Skin of body (tissue), 2 donors: ENCODE measurements around the gene NMS. TPM values are rescaled to one million over a fixed set of nuclear protein-coding genes. Genes with fewer than 3 reads are reported as not detected.

Experiments used
- DNase-seq: peaks from one replicate; lab custom pipeline; 2025; lab: John Stamatoyannopoulos, UW
- total RNA-seq: library from RNA; depleted of rRNA; stranded (reverse); fragments of >200 nt; gene quantifications from one replicate; pipeline ENCODE4 v1.2.3, GENCODE V29; 2014

The NMS gene
- total RNA-seq, 1 donor from 2014 or later, result not detected

DNA sequence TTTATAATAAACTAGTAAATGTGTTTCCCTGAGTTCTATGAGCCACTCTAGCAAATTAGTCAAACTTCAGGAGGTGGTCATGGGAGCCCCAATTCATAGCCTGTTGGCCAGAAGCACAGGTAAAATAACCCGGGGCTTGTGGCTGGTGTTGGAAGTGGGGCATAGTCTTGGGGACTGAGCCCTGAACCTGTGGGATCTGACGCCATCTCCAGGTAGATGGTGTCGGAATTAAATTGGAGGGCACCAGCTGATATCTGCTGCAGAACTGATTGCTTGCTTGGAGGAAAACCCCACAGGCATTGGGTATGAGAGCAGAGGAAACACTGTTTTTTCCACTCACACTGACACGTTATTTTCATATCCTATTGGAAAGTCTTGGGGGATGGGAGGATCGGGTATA, 14.1 kb downstream of the NMS start:
- DNase-seq, result no peak

GRCh38 chr2:100485396-100485795, 15.1 kb downstream of the NMS start:
- no peak for DNase-seq

GRCh38 chr2:100494712-100495111, 24.4 kb downstream of the NMS start:
- DNase-seq, result no peak

- DNase-seq, result no peak
Measured at GRCh38 chr2:100502782-100503181, 32.5 kb downstream of the NMS start.

GRCh38 chr2:100504542-100504941, 34.3 kb downstream of the NMS start:
- no peak for DNase-seq

DNA sequence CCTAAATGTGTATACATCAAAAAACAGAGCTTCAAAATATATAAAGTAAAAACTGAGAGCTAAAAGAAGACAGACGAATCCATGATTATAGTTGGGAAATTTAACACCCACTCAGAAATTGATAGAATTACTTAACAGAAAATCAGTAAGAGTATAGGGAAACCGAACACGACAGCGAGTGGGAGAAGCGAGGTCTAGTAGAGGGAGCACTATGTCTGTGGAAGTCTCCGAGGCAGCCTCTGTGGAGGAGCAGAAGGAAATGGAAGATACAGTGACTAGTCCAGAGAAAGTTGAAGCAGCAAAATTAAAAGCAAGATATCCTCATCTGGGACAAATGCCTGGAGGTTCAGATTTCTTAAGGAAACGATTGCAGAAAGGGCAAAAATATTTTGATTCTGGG, 38.8 kb downstream of the NMS start:
- DNase-seq, result no peak

GRCh38 chr2:100513650-100514049, 43.4 kb downstream of the NMS start:
- DNase-seq, result no peak

- no peak for DNase-seq
Measured at GRCh38 chr2:100517556-100517955, 47.3 kb downstream of the NMS start.

- DNase-seq, result no peak
Measured at GRCh38 chr2:100518801-100519200, 48.5 kb downstream of the NMS start.

DNA sequence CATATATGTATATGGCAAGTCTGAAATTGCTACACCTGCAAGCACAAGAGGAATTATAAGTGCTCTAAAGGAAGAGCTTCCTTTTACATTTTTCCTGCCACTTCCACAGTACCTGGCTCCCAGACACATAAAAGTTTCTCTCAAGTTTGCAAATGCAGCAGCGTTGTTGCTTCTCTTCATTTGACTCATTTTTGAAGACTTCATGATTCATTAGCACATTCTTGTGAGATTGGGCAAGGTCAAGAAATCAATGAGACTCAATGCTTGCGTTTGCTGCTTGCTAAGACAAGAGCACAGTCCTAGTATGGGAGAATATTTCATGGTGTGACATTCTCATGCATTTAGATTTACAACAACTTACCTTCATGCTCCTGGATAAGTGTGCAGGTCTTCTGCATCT, 49.9 kb downstream of the NMS start:
- DNase-seq, result no peak

DNA sequence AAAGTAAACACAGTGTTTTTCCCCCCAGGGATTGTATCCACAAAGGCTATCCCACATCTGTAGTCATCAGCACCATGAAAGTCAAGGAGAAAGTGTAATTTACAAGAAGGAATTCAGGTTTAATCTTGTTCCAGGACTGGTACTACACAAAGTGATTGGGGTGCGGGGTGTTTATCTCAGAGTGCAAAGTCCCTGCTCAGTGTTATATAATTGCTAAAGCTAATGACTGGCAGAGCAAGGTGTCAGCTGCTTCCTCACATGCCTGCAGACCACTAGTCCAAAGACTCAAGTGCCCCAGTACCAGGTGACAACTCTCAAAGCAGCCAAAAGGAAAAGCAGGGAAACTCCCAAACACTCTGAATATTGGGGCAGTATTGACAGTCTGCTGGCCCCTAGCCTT, 52.1 kb downstream of the NMS start:
- DNase-seq, result no peak

- no peak for DNase-seq
Measured at GRCh38 chr2:100524331-100524730, 54.0 kb downstream of the NMS start.

DNA sequence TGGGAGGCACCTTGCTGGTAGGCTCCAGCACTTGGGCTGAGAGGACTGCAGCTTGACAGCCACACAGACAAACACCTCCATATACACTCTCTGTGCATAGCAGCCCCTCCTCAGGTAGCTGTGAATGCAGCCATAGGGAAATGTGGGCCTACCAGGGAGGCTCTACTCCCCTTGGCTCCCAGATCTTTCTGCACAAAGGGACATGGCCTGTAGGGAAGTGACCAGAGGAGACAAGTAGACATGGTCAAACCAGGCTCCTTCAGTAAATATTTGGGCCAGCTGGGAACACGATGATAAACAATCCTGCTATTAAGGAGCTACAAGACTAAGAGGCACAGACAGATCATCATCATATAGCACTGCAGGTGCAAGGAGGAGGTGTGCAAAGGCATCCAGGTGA, 56.6 kb downstream of the NMS start:
- DNase-seq, result no peak

GRCh38 chr2:100527440-100528015, 57.2 kb downstream of the NMS start:
- DNase-seq, result no peak

DNA sequence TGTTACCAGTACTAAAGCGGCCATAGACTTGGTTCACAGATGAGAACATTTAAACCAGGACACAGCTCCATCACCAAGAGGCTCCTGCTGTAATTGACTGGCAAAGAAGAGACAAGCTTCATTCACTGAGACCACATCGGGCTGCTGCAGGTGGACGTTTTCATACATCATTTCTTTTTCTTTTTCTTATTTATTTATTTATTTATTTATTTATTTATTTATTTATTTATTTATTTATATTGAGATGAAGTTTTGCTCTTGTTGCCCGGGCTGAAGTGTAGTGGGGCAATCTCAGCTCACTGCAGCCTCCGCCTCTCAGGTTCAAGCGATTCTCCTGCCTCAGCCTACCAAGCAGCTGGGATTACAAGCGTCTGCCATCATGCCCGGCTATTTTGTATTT, 58.9 kb downstream of the NMS start:
- DNase-seq, result no peak

DNA sequence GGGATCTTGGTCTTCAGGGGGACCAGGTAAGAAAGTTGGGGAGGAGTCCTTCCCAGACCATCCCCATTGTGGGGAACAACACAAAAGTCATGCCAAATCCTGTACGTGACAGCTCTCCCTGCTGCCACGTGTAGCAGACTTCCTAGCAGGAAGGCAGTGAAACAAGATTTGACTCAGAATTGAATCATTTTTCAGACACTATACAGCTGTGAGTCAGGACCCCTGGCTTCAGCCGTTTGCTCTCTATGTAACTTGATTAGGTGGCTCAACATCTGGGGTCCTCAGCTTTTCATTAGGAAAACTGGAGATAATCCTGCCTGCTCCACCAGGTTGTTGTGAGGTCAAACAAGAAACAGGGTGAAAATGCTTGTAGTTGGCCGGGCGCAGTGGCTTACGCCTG, 59.6 kb downstream of the NMS start:
- no peak for DNase-seq

Other genes starting within 250 kb of the NMS start
- gene LONRF2, start 148.0 kb upstream of the NMS start, total RNA-seq, result 2.8 TPM
- 6.8 TPM for gene CHST10, start 52.8 kb upstream of the NMS start, total RNA-seq
- gene PDCL3, start 92.5 kb downstream of the NMS start, total RNA-seq, result 15.7 TPM